NCI-H187 (cell line): ENCODE data around the gene CNKSR1.

ENCODE experiments used
- DNase-seq, 2 experiments: peaks; one replicate each; lab custom pipeline; 2025; lab: John Stamatoyannopoulos, UW

CNKSR1 gene

DNA sequence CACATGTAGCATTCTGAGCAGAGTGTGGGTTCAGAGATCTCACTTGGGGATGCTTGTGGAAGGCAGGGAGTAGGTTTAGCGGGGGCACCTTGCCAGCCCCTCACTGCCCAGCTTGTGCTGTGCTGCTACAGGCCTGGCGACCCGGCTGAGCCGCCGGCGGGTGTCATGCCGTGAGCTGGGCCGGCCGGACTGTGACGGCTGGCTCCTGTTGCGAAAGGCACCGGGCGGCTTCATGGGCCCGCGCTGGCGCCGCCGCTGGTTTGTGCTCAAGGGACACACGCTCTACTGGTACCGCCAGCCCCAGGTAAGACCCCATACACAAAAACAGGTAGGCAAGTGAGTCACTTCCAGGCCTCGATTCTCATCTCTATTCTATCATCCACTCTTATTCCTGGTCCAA, 7.6 kb downstream of the CNKSR1 start:
- DNase-seq = no peak

DNA sequence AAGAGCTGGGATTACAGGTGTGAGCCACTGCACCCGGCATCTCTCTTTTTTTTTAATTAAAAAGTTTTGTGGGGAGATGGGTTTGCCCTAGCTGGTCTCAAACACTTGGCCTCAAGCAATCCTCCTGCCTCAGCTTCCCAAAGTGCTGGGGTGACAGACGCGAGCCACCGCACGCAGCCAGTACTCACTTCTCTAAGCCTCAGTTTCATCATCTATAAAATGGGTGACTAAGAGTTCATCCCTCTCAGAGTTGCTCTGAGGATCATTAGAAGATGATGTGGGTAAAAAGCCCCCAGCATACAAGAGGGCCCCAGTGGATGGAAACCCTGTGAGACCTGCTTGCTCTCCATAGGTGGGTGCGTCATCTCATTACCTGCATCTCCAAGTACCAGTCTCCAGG, 10.6 kb downstream of the CNKSR1 start:
- no peak for DNase-seq

DNA sequence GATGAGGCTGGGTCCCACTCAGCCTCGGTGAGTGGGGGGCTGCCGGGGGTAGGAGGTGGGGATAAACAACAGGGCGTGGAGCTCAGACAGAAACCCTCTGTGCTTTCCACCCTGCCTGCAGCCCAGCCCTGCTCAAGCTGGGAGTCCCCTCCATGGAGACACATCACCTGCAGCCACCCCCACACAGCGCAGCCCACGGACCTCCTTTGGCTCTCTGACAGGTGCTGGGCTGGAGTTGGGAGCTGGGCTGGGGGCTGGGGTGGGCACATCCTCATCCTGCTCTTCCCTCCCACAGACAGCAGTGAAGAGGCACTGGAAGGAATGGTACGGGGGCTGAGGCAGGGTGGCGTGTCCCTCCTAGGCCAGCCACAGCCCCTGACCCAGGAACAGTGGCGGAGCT, 11.2 kb downstream of the CNKSR1 start:
- DNase-seq = no peak

DNA sequence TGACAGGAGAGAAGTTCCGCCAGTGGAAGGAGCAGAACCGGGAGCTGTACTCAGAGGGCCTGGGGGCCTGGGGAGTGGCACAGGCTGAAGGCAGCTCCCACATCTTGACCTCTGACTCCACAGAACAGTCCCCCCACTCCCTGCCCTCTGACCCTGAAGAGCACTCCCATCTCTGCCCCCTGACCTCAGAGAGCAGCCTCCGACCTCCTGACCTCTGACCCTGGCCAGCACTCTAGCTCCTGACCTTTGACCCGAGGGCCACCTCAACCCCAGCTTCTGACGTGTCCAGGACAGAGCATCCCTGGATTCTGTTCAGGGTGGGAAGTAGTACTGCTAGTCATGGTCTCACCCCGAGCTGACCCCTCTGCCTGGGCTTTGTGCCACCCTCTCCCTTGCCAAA, 12.0 kb downstream of the CNKSR1 start:
- DNase-seq = no peak

DNA sequence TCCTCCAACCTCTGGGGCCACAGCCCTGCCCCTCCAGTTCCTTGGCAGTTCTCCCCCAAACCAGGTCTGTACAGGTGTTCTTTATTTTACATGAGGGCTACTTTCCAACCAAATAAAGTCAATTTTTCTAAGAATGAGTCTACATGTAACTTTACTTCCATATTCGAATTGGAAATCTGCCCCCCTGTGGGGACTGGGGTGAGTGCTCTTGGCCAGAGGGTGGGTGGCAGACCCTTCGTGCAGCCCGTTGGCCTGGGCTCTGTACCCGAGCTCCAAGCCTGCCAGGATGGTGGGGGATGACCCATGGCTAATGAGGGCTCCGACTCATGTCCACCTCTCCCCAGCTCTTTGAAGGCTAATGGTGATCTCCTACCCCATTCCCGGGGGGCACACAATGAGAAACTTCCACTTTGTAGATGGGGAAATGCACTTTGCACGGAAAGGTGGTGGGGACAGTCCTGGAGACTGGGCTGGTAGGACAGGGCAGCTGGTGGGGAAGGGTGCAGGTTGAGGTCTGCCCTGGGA, 12.5 kb downstream of the CNKSR1 start:
- no peak for DNase-seq

DNA sequence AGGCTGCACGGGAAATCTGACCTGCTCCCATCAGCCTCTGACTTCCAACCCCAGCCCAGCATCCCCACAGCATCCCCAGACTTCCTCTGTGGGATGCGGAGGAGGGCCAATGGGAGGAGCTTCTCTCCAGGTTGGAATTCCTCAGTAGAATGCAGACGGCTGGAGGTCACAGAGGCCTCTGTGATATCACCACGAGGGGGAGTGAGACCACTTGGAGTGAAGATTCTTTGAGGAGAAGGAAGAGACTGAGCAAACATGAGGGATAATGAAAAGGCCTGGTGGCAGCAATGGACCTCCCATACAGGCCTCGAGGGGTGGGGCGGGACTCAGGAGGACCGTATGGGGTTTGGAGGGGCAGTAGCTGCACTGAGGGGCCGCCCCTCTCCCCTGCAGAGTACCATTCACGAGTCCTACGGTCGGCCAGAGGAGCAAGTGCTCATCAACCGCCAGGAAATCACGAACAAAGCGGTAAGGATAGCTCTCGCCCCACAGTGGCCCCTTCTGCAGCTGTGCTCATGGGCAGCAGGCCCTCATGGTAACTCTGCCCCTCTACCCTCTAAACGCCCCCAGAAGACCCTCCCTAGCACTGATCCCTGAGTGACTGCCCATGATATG, 13.2 kb downstream of the CNKSR1 start, which contains the start of gene CATSPER4:
TSS of gene CATSPER4 (plus strand) at position 230 of the 615 bp plus-strand sequence. CDS start at position 256, 26 bp downstream.
- no peak for DNase-seq

DNA sequence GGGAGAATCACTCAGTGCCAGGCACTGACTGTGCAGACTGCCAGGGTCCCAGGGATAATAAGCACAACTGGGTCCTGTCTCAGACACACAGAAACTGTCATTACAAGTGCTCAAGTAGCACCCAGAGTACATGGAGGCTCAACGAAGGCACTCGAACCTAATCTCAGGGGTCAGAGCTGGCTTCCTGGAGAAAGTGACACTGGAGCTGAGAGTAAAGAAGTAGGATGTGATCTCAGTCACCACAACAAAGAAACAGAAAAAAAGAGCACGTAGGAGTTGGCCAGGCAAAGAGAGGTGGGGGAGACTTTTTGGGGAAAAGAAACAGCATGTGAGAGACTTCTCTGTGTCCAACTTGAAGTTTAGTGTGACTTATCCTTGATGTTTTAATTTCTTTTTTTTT, 14.4 kb downstream of the CNKSR1 start:
- no peak for DNase-seq

DNA sequence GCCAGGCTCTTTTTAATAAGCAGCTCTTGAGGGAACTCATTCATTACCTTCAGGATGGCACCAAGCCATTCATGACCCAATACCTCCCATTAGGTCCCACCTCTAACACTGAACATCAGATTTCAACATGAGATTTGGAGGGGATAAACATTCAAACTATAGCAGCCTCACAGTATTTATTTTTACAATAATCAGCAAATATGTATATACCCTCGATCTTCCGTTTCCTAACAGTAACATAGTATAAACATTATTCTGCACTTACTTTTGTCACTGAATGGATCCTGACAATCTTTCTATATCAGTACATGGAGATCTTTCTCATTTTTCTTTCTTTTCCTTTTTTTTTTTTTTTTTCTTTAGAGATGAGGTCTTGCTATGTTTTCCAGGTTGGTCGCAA, 18.5 kb downstream of the CNKSR1 start:
- DNase-seq = no peak

DNA sequence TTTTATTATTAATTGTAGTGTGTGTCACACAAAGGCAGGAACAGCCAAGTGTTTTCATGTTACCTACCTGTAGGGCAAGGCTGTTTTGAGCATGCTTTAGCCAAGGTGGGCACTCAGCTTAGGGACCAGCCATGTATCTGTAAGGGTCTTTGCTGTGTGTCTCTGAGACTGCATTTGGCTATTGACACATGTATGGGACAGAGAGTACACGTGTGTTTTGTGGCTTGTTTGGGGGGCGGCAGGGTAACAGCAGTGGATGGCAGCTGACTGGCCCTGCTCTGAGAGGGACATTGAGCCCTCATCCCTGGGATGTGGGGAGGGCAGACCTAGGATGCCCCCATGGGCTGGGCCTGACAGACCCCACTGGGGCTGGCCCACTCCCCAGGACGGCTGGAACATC, 20.0 kb downstream of the CNKSR1 start:
- DNase-seq = no peak

DNA sequence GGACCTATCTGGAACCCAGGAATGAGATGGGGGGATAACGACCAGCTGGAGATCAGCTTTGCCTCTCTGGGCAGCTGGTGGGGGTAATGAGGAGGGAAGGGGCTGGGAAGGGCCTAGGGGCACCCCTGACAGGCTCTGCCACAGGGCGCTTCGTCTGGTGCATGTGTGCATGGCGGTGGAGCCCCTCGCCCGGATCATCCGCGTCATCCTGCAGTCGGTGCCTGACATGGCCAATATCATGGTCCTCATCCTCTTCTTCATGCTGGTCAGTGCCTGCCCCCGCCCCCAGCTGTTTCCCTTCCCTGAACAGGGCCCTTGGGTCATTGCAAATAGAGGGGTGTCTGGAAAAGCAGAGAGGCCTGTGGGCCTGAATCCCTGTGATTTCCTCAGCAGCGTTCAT, 20.5 kb downstream of the CNKSR1 start:
- DNase-seq = no peak

DNA sequence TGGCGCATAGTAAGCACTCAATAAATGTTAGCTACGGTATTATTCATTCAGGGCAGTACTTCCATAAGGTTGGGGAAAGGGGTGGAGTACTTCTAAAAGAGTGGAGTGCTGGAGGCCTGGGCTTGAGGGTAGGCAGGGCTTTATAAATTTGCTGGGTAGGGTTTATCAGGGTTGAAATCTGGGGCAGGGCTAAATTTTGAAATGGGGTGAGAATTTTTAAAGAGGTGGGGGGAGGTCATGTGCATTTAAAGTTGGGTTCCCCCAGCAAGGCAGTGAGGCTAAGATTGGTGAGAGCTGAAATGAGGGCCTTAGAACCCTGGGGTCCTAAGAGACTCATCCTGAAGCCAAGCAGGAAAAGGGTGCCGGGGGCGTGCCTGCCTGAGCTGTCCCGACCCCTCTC, 23.1 kb downstream of the CNKSR1 start:
- DNase-seq = no peak

DNA sequence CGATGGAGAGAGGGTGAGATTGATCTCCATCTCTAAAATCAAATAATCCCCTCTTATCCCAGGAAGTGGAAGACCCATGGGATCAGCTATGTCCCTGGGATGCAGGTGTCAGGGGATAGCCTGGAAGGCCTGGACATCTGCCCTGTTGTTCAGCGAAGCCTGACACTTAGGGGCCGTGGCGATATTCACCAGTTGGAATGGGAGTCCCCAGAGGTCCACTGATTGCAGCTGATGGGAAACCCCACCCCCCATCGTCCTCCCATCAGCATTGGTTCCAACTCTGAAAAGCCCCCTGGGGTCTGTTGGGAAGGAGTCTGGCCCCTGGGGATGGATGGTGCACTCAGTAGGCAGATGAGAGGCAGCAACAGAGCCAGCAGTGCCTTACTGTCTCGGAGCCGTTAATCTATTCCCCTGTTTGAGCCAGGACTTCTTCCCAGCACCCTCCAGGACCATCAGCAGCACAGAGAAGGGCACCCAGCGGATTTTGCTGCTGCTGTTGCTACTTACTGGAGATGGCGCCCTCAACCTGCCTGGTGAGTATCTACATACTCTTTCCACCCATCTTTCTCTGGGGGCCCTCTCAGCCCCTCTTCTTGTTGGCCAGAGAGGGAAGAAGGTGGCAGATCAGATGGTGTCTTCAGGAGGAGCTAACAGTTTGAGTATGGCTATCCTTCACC, 26.5 kb downstream of the CNKSR1 start:
- no peak for DNase-seq

DNA sequence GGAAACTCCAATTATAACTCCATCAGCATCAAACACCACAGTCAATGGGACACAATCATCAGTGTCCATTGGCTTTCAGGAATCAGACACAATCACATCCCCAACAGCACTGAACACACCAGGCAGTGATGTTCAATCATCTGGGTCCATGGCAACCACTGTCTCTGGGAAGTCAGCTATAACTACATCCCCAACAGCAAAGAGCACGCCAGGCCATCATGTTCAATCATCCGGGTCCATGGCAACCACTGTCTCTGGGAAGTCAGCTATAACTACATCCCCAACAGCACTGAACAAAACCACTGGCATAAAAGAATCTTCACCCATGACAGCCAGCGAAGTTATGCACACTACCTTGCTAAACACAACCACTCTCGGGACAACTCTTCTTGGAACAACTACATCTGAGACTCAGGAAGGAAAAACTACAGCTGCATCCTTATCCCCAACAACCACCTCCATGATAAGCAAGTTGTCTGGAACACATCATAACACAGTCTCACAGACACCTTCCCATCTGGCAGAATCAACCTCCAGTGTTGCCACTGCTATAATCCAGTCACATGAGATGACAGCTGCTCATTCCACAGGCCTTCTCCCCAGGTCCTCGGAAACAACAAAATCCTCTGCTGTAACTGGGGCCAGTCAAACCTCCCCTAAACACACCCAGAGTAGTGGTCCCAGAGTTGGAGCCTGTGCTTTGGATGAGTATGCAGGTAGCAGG, 33.0 kb downstream of the CNKSR1 start:
- DNase-seq = no peak

DNA sequence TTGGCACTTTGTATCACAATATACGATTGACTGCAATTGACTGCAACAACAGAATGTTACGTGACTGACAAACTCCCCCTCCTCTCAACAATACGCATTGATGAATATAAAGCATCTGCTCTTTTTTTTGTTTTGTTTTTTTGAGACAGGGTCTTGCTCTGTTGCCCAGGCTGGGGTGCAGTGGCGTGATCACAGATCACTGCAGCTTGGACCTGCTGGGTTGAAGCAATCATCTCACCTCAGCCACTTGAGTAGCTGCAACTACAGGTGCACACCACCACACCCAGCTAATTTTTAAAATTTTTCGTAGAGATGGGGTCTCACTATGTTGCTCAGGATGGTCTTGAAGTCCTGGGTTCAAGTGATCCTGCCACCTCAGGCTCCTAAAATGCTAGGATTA, 35.4 kb downstream of the CNKSR1 start:
- no peak for DNase-seq

DNA sequence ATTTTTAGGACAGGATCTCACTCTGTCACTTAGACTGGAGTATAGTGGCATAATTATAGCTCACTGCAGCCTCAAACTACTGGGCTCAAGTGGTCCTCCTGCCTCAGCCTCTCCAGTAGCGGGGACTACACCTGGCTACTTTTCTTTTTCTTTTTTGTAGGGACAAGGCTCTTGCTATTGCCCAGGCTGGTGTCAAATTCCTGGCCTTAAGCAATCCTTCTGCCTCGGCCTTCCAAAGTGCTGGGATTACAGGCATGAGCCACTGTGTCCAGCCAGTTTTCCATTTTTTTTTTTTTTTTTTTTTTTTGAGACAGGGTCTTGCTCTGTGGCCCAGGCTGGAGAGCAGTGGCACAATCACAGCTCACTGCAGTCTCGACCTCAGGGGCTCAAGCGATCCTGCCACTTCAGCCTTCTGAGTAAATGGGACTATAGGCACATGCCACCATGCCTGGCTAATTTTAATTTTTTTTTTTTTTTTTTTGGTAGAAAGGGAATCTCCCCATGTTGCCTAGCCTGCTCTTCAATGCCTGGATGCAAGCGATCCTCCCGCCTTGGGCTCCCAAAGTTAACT, 36.1 kb downstream of the CNKSR1 start:
- no peak for DNase-seq

DNA sequence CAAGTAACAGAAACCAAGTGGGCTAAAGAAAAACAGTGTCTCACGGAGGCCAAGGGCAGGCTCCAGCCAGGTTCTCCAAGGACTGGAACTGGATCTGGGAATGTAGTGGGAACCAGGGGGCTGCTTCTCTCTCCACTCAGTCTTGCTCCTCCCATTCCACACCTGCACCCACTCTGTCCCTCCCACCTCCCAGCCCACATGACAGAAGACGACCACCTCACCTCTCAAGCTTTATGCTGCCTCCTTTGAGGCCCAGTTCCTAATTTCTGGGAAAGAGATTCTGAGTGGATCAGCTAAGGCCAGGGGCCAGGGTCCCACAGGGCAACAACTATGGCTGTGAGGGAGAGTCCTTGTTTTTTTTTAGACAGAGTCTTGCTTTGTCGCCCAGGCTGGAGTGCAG, 38.0 kb downstream of the CNKSR1 start:
- no peak for DNase-seq

DNA sequence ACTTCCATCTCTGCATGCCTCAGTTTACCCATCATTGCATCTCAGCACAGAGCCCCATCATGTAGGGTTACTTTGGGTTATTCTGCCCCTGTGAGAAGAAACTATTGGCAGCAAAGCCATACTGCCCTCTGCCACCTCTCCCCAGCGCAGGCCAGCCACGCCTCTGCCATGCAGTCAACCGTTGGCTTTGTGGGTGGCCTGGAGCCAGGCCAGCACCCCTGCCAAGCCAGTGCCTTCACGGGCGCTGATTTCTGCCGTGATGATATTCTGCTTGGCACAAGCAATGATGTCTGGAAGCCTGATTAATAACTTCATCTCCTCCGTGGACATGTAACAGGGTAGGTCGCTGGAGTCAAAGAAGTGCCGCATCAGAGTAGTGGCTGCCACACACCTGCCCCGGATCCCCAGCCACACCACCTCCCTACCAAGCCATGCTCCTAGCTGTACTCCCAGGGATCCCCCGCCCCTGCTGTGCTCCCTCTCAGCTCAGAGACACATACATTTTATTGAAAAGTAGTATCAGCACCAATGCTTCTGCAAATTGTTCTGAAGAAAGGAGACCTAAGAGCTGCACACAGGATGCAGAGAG, 41.7 kb downstream of the CNKSR1 start:
- DNase-seq = no peak

DNA sequence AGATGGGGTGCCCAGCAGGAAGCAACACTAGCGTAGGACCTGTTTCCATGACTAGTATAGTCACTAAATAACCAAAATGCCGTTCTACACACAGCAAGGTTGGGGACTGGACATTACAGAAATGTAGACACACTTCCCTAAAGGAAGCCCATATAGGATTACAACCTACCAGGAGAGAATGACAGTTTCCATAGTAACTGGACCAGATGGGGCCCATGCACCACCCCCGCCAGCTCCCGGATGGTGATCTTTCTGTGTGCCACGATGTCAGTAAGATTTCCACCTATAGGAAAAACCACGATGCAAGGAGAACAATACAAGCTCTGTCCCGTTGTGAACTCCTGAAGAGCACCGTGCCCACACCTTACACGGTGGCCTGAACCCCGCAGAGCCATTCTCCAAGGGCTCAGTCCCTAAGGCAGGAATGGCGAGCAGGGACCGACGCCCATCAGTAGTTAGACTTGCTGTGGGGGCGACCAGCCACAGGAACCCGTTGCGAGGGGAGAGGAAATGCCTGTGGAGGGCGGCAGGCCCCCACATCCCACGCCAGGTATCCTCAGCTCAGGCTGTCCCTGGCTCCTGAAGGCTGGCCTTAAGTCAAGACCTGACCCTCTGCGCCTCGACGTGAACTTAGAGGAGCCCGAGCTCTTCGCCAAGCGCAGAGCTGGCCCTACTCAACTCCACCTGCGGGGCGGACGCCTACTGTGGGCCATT, 43.1 kb downstream of the CNKSR1 start:
- no peak for DNase-seq

DNA sequence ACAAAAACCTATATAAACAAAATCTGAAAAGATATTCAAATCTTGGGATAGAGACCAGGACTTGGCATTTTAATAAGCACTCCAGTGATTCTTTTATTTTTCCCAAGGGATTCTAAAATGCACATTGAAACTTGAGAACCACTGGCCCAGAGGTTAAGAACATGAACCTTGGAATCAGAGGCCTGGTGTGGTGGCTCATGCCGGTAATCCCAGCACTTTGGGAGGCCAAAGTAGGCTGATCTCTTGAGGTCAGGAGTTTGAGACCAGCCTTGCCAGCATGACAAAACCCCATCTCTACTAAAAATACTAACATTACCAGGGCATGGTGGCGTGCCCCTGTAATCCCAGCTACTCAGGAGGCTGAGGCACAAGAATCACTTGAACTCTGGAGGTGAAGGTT, 43.8 kb downstream of the CNKSR1 start:
- DNase-seq = no peak

DNA sequence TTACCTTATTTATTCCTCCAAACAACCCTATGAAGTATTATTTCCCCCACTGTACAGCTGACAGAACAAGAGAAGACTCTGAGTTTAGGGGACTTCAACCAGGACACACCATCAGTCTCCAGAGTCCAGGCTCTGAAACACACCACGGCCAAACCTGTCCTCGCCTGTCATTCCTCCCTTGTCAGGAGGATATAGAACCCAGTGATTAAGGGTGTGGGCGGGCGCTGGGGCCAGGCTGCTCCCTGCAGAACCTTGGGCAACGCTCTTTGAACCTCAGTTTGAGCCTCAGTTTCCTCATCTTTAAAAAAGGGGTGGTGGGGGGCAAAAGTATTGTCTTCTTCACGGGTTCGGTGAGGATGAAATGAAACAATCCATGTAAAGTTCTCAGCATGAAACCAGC, 47.3 kb downstream of the CNKSR1 start:
- no peak for DNase-seq

DNA sequence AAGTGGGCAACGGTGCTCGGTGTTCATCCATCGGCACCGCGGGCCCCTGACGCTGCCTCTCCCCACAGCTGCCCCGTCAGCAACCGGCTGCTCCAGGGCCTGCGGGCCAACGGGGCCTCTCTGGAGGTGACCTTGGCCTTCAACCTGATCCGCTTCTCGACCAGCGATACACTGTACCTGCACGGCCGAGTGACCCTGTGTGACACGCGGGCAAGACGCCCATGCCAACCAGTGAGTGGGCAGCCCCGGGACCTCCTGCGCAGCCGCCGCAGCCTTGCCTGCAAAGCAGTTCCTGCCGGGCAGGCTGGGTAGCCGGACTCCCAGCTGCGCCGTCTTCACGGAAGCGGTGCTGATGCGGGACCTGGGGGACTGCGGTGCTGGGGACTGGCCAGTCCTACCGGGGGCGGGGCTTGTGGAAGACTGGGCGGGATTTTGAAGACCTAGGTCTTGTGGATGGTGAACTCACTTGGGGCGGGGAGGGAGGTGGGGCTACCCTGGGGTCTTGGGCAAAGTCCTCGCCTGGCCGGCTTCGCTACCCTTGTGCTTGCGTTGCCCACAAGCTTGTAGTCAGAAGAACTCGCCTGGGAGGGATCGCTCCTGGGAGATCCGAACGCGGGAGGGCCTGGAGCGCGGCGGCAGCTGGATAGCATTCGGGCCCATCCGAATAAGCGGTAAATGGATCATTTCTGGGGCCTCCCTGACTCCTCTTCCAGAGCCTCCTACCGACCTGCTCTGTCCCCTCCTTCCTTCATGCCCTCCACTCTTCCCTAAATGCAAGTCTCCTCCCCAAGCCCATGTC, 47.9 kb downstream of the CNKSR1 start:
- DNase-seq = no peak
